GM12874 (cell line): ENCODE measurements around the gene MSMP.

ENCODE experiments used
- CTCF ChIP-seq: IDR thresholded peaks from 2 replicates; pipeline ENCODE4 v1.5.1; 2011; ENCODE audit warnings: low read depth, mild to moderate bottlenecking, control low read depth, low read length, moderate library complexity; ENCODE audit not compliant: insufficient read depth

MSMP gene

DNA sequence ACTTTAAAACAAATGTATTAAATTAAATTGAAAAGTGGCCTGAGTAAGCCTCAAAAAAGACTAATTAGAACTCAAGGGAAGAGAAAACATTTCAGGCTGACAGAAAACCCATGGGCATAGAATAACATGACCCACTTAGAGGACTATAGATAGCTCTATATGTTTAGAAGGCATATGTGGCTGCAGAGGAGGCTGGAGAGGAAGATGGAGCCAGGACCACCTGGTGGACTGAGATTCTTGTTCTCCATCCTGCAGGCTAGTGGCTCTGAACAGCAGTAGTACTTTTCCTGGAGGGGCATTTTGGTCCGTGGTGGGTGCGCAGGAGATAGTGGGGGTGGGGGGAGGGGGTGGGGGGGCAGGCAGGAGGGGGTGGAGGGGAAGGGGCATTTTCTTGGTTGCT lies 27.0 kb upstream of the MSMP start:
- TF ChIP-seq CTCF: no peak

DNA sequence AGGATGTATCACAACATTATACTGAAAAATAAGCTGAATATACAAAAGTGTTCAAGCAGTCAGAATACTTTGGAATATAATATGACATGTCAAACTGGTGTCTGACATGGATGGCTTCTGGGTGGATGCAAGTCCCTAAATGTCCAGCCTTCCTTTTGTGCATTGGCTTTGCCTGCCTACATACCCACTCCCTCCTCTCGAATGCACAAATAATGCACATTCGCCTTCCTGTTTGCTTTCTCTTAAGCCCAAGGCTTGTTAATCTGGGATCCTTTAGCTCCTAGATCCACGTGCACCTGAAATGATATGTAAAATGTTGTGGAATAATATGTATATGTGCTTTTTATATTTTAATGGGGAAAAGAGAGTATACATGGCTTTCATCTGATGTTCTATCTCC lies 24.4 kb upstream of the MSMP start:
- TF ChIP-seq CTCF: no peak

DNA sequence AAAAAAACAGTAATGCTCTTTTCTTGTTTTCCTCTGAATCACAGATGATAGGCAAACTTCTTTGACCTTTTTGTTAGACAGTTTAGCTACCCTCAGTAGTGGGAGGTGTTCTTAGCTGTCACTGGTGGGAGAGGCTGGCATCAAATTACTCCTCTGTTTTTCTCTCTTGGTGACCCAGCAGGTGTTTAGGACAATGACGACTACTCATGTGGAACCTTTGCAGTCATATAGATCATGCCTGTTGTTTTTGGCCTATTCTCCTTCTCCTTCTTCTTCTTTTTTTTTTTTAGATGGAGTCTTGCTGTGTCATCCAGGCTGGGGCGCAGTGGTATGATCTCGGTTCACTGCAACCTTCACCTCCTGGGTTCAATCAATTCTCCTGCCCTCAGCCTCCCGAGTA lies 21.9 kb upstream of the MSMP start:
- TF ChIP-seq CTCF: no peak

- no peak for TF ChIP-seq CTCF
These were observed 21.0 kb upstream of the MSMP start for GRCh38 chr9:35774907-35775635.

DNA sequence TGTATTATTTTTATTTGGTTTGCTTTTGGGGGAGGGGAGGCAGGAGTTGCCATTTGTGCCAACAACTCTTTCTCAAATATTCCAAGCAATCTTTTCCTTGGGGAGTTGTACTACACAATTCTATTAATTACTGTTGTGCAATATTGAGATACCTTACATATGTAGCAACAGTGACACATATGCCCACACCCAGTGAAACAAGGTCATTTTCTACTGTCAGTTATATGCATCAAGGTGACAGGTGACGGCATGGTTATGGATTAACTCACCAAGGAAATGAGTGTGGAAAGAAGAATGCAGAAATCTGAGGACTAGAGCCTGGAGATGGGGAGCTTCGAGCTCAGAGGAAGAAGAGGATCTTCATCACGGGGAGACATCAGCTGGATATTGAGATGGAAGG lies 17.9 kb upstream of the MSMP start:
- no peak for TF ChIP-seq CTCF

GRCh38 chr9:35771534-35771933 lies 17.5 kb upstream of the MSMP start:
- TF ChIP-seq CTCF: no peak

DNA sequence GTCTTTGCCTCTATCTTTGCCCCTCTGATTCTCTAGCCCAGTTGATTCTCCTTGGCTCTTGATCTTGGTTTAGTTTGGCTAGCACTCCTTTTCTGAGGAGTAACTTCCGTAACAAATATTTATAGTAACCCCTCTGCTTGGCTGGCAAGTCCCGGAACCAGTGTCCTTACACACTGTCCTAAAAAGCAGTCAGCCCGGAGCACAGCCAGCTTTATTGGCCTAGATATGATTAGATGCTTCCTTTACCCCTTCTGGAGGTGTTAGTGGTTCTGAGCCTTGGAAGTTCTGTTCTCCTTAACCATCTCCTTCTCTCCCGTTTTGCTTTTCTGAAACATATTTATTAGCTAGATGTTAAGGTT lies 17.0 kb upstream of the MSMP start:
- TF ChIP-seq CTCF: no peak
